SH-SY5Y (cell line): ENCODE results near the gene WDR3.

ENCODE experiments used
- GATA2 ChIP-seq: IDR thresholded peaks from 2 replicates; pipeline ENCODE4 v1.6.1; 2011; ENCODE audit warnings: mild to moderate bottlenecking, low read depth, low read length
- GATA3 ChIP-seq: IDR thresholded peaks from 2 replicates; pipeline ENCODE4 v1.6.1; 2011; ENCODE audit warnings: low read depth, mild to moderate bottlenecking, low read length, moderate library complexity

- no peak for TF ChIP-seq GATA2
- no peak for TF ChIP-seq GATA3
These were observed 35.5 kb upstream of the WDR3 start for GRCh38 chr1:117894078-117894477.
